ENCODE measurements around the gene BIN1.

The BIN1 gene

DNA sequence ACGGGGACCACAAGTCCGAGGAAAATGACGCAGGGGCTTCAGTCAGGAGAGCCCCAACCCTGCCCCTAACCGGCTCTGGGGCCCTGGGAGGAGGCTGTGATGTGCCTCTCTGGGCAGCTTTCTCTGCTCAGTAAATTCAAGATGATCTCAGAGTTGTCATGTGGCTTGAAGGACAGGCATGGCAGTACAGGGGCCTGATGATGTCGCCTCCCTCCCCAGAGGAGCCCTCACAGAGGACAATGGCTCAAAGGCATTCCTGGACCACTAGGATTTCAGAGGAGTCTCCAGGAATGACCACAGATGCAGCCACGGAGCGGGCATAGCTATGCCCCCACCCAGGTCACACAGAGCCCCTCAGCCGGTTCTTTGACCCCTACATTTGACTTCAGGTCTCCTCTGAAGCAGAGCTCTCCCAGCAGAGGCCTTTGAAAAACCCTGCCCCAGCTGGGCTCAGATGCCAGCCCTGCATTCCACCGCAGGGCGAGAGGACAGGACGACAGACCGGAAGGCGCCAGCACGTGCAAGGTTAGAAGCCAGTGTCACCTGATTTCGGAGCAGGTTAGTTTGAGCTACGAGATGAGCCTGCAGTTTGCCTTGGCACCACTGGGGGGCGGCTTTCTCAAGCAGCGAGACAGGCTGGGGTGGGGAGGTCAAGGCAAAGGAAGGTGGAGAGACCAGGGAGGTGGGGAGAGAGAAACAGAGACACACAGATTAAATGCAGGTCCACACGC lies 39.2 kb downstream of the BIN1 start:
- no peak overlapping the region for H3K4me3 ChIP-seq
- no peaks in the 10 kb centered on the region for H3K9me3 ChIP-seq (ENCODE audit: low read depth, low read length)
- no peak overlapping the region for H3K9ac ChIP-seq (ENCODE audit: insufficient read length)
- no peak overlapping the region for H3K27ac ChIP-seq
- DNase-seq (ENCODE audit: low read depth, low spot score) = no peak
- no peak for TF ChIP-seq FOXP2 (optimal IDR thresholded peaks at IDR 0.05; ENCODE audit: control extremely low read depth, extremely low read length, insufficient read depth)
- TF ChIP-seq EZH2 (IDR thresholded peaks at IDR 0.05) = no peak
- no peak for TF ChIP-seq POLR2AphosphoS5 (IDR thresholded peaks at IDR 0.05; ENCODE audit: borderline replicate concordance, low read depth, low read length)
- H3K36me3 ChIP-seq (ENCODE audit: insufficient read depth, low read length) = no peaks in the 10 kb centered on the region

DNA sequence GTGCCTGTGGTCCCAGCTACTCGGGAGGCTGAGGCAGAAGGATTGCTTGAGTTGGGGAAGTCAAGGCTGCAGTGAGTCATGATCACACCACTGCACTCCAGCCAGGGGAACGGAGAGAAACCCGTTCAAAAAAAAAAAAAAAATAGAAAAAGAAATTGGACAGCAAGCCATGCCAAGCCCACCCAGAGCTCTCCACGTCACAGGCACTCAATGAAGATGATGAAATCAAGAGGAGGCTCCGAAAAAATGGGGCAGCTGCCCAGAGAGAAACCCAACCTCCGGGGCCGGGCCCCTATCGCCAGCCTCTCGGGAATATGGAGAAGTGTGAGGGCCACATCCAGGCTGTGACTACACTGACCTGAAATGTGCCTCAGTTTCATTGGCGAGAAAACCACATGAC lies 40.0 kb downstream of the BIN1 start:
- Histone ChIP-seq H3K27ac (no peak overlapping the region), H3K9me3 (ENCODE audit: low read depth, low read length) (no peaks in the 10 kb centered on the region), H3K9ac (ENCODE audit: insufficient read length) (no peak overlapping the region), H3K4me3 (no peak overlapping the region), H3K36me3 (ENCODE audit: insufficient read depth, low read length) (no peaks in the 10 kb centered on the region)
- no peak for TF ChIP-seq FOXP2 (optimal IDR thresholded peaks at IDR 0.05; ENCODE audit: control extremely low read depth, extremely low read length, insufficient read depth)
- no peak for TF ChIP-seq POLR2AphosphoS5 (IDR thresholded peaks at IDR 0.05; ENCODE audit: borderline replicate concordance, low read depth, low read length)
- no peak for TF ChIP-seq EZH2 (IDR thresholded peaks at IDR 0.05)
- DNase-seq (ENCODE audit: low read depth, low spot score) = no peak

DNA sequence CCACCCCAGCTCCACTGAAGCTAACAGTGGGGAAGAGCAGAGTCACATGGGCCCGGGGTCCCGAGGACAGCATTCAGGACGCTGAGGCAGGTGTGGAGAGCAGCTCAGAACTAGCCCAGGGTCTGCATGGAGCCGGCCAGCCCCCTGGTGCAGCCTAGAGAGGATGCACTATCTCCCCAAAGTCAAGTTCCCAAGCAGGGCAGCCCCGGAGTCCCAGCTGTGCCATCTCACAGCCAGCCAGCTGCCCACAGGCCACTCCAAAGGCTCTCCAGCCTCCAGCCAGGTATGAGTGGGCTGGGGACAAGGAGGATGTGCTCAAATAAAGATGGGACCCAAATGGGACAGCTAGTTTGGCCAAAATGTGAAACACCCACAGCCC lies 41.0 kb downstream of the BIN1 start:
- no peak for DNase-seq (ENCODE audit: low read depth, low spot score)
- Histone ChIP-seq H3K9ac (ENCODE audit: insufficient read length) (no peak overlapping the region), H3K9me3 (ENCODE audit: low read depth, low read length) (no peaks in the 10 kb centered on the region), H3K4me3 (no peak overlapping the region), H3K27ac (no peak overlapping the region), H3K36me3 (ENCODE audit: insufficient read depth, low read length) (no peaks in the 10 kb centered on the region)
- TF ChIP-seq FOXP2 (optimal IDR thresholded peaks at IDR 0.05; ENCODE audit: control extremely low read depth, extremely low read length, insufficient read depth) (no peak), POLR2AphosphoS5 (IDR thresholded peaks at IDR 0.05; ENCODE audit: borderline replicate concordance, low read depth, low read length) (no peak), EZH2 (IDR thresholded peaks at IDR 0.05) (no peak)

DNA sequence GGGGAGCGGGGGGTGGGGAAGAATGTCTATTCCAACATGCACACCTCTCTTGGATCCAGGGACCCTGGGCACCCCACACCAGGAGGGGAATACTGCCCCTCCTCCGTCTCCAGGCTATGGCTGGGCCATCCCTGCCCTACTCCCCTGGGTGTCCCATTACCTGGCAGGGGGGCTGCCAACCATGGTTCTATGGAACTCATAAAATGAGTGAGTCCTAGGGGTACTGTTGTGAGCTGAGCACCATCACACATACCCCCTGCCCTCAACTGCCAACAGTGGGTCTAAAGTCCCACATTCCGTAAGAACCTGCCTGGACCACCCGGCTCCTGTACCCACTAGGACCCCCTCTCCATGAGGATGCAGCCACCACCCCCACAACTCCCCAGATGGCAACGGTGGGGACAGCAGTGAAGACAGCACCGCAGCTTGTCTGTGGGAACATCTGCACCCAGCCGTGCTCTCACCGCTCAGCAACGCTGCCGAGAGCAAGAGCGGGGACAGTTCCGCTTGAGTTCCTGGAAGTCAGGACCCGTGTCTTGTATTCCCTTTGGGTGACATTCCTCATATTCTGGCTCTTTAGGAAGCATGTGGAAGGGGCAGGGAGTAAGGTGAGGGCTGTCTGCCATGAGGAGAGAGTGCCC lies 41.5 kb downstream of the BIN1 start:
- H3K9me3 ChIP-seq (ENCODE audit: low read depth, low read length) = no peaks in the 10 kb centered on the region
- no peak overlapping the region for H3K9ac ChIP-seq (ENCODE audit: insufficient read length)
- H3K4me3 ChIP-seq = no peak overlapping the region
- TF ChIP-seq FOXP2 (optimal IDR thresholded peaks at IDR 0.05; ENCODE audit: control extremely low read depth, extremely low read length, insufficient read depth) (no peak), EZH2 (IDR thresholded peaks at IDR 0.05) (no peak), POLR2AphosphoS5 (IDR thresholded peaks at IDR 0.05; ENCODE audit: borderline replicate concordance, low read depth, low read length) (no peak)
- no peak for DNase-seq (ENCODE audit: low read depth, low spot score)
- H3K36me3 ChIP-seq (ENCODE audit: insufficient read depth, low read length) = no peaks in the 10 kb centered on the region
- H3K27ac ChIP-seq = no peak overlapping the region

DNA sequence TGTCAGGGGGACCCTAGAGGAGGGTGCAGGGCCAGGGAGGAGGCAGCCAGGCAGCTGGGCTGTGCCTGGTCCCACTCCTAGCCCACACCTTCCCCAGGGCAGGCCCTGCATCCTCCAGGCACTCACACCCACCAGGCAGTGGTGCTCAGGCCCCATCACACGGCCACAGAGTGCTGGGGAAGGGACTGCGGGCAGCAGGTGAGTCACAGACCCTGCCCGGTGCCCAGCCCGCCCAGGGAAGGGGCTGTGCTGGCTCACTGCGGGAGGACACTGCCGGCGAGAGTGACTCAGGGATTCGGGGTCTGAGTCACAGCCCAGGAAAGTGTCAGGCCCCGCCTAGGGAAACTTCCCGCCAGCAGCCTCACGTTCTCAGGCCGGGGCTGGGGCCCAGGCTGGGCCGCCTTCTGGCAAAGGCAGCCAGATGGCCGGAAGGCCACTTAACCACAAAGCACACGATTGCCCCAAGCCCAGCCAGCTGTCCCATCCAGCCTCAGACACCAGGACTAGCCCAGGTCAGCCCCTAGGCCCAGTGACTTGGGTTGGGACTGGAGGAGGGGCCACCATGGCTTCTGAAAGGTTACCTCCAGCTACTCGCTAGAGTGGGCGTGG lies 42.2 kb downstream of the BIN1 start:
- DNase-seq (ENCODE audit: low read depth, low spot score) = no peak
- Histone ChIP-seq H3K4me3 (no peak overlapping the region), H3K27ac (no peak overlapping the region), H3K36me3 (ENCODE audit: insufficient read depth, low read length) (no peaks in the 10 kb centered on the region), H3K9me3 (ENCODE audit: low read depth, low read length) (no peaks in the 10 kb centered on the region), H3K9ac (ENCODE audit: insufficient read length) (no peak overlapping the region)
- TF ChIP-seq FOXP2 (optimal IDR thresholded peaks at IDR 0.05; ENCODE audit: control extremely low read depth, extremely low read length, insufficient read depth) = no peak

DNA sequence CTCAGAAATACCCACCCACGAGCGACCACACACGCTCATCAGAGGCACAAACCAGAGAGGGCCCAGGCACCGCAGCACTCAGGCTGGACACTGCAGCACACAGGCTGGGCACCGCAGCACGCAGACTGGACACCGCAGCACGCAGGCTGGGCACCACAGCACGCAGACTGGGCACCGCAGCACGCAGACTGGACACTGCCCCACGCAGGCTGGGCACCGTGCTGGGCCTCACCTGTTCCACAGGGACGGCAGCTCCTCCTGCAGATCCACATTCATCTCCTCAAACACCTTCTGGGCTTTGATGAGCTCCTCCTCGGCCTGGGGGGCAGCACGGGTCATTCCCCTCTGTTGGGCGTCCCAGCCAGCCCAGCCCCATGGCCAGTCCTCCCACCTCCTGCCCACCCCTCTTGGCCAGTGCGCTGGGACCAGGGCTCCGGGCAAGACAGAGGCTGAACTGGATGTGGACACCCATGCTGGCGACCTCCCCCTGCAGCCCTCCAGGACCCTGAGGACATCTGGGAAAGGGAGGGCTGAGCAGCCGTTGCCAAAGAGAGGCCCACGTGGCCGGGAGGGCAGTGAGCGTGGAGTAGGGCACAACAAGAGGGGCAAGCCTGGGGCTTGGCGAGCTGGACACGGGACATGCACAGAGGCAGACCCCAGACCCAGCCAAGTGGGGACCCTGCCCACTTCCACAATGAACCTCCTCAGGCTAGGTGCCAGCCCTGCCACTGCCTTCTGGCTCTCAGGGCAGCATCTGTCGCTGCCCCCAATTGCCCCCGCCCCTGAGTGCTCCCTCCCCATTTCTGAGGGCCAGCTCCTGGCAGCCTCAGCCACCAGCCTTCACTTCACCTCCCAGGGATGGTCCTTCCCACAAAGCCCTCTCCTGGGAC lies 43.0 kb downstream of the BIN1 start:
- no peaks in the 10 kb centered on the region for H3K9me3 ChIP-seq (ENCODE audit: low read depth, low read length)
- no peak overlapping the region for H3K27ac ChIP-seq
- no peaks in the 10 kb centered on the region for H3K36me3 ChIP-seq (ENCODE audit: insufficient read depth, low read length)
- no peak overlapping the region for H3K9ac ChIP-seq (ENCODE audit: insufficient read length)
- TF ChIP-seq FOXP2 (optimal IDR thresholded peaks at IDR 0.05; ENCODE audit: control extremely low read depth, extremely low read length, insufficient read depth) (no peak), EZH2 (IDR thresholded peaks at IDR 0.05) (no peak), POLR2AphosphoS5 (IDR thresholded peaks at IDR 0.05; ENCODE audit: borderline replicate concordance, low read depth, low read length) (no peak)
- no peak for DNase-seq (ENCODE audit: low read depth, low spot score)
- H3K4me3 ChIP-seq = no peak overlapping the region

DNA sequence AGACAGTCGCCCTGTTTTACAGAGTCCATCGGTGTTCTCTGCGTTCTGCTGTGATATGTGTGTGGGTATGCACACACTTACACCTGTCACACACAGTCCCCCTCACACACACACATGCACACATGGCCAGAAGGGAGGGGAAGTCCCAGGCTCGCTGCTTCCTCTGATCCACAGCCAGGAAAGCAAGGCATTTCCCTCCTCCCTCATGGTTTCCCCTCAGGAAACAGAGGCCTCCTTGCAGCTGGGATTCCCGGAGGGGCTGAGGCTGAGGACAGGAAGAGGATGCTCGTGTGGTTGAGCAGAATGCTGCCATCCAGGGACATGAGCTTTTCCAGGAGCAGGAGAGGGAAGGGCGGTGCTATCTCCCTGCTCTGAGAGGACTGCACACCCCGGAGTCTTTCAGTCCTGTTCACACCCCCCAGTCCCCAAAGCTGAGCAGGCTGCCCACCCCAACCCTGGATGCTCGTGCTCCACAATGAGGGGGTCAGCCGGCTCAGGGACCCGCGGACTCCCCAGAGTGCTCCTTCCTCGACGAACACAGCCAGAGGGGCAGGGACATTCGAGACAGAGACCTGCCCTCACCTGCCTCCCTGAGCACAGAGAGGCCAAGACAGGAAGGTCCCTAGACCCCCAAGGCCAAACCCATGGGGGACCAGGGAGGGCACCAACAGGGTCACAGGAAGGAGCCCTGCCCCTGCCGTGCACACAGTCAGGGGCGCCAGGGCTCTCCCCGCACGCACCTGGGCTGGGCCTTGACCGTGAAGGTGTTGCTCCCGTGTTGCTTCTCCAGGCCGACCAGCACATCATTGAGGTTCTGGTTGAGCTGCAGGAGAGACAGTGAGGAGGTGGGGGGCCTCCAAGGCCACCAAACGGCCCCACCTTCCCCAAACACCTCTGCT lies 45.3 kb downstream of the BIN1 start:
- no peaks in the 10 kb centered on the region for H3K36me3 ChIP-seq (ENCODE audit: insufficient read depth, low read length)
- H3K4me3 ChIP-seq = peak overlapping the region; percentile 42; the same call in 1 of the 2 replicates
- peak overlapping the region; percentile 64; the same call in 1 of the 2 replicates for H3K27ac ChIP-seq
- no peaks in the 10 kb centered on the region for H3K9me3 ChIP-seq (ENCODE audit: low read depth, low read length)
- peak; percentile 85 for DNase-seq (ENCODE audit: low read depth, low spot score)
- no peak overlapping the region for H3K9ac ChIP-seq (ENCODE audit: insufficient read length)
- no peak for TF ChIP-seq EZH2 (IDR thresholded peaks at IDR 0.05)
- peak; percentile 89 for TF ChIP-seq FOXP2 (optimal IDR thresholded peaks at IDR 0.05; ENCODE audit: control extremely low read depth, extremely low read length, insufficient read depth)
- TF ChIP-seq POLR2AphosphoS5 (IDR thresholded peaks at IDR 0.05; ENCODE audit: borderline replicate concordance, low read depth, low read length) = peak; percentile 53; the same call in 1 of the 2 replicates
